Cerebellar nuclear complex (tissue), 1 donor: ENCODE measurements around the gene CENPF.
"Not testable (repeated sequence)": the region's sequence is repeated elsewhere in the genome, so short reads cannot be mapped to it uniquely, and the experiment has no call there.

Source experiments
- DNase-seq, 2 experiments: peaks; one replicate each; lab custom pipeline; 2025; lab: John Stamatoyannopoulos, UW

CENPF gene

DNA sequence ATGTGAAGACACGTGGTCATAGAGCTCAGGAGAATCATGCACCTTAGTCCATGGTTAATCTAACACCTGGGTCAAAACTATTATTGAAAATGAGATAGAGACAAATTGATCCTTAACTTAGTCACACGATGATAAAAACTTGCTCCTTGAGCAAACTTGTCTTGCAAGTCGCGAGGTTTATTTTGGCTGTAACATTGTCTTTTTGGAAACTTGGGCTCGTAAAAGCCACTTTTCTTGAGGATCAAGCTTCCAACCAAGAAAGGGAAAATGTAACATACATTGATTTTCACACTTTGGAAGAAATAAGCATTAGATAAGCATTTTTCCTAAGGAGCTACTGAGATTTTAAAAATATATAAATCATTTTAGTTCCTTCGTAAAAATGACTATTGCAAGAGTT is 19.9 kb upstream of the CENPF start:
- DNase-seq = no peak

DNA sequence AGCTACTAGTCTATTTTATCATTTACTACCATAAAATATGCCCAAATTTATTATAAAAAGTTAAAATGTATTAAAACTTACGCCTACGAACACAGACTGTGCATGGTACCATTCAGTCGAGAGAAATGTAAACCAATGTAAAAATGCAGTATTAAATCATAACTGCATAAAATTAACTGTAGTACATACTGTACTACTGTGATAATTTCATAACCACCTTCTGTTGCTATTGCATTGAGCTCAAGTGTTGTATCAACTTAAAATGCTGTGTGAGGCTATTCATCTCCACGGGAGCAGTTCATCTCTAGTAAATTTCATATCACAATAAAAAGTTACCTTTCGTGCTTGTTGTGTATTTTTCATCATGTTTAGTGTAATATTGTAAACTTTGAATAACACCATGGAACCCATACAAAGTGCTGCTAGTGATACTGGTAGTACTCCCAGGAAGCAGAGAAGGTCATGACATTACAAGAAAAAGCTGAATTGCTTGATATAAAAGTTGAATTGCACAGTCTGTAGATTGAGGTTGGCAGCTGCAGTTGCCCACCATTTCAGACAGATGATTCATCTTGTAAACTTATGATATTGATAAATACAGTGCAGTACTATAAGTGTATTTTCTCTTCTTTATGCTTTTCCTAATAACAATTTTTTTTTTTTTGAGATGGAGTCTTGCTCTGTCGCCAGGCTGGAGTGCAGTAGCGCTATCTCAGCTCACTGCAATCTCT is 19.0 kb upstream of the CENPF start:
- no peak for DNase-seq

DNA sequence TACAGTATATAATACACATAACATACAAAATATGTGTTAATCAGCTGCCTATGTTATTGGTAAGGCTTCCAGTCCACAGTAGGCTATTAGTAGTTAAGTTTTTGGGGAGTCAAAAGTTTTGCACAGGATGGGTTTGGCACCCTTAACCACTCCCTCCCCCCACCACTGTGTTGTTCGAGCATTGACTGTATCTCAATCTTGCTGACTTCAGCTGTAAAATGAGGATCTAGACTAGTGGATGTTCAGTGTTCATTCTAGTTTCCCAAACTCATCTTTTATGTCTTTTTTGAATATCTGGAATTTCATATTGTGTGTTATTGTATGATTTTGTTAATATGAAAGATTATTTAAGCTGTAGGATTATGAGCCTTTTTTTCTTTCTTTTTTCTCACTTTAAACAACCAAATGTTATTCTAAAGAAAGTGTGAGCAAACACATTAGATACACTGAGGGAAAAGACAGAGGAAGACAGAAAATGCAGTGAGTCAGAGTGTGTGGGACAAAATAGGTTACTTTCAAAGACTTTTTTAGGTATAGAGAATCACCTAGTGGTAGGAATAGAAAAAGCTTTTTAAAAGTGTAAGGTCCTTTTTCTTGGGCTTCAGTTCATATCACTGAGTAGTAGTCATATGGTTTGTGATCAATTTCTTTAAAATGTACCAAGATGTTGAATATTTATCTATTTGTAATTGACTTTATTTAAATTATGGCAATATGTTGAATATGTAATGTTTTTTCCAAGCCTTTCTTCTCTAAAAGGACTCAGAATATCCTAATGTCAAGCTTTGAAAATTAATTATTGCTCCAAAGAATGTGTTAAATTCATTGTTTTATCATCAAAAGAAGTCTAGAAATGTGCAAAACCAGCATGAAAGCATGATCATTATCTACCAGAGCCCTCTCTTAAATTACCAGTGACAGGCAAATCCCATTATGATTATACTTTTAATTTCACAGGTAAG is 17.9 kb upstream of the CENPF start:
- no peak for DNase-seq

GRCh38 chr1:214586621-214587020 is 16.4 kb upstream of the CENPF start:
- DNase-seq = no peak

- DNase-seq = no peak
Measured at GRCh38 chr1:214587165-214587564, 15.8 kb upstream of the CENPF start.

DNA sequence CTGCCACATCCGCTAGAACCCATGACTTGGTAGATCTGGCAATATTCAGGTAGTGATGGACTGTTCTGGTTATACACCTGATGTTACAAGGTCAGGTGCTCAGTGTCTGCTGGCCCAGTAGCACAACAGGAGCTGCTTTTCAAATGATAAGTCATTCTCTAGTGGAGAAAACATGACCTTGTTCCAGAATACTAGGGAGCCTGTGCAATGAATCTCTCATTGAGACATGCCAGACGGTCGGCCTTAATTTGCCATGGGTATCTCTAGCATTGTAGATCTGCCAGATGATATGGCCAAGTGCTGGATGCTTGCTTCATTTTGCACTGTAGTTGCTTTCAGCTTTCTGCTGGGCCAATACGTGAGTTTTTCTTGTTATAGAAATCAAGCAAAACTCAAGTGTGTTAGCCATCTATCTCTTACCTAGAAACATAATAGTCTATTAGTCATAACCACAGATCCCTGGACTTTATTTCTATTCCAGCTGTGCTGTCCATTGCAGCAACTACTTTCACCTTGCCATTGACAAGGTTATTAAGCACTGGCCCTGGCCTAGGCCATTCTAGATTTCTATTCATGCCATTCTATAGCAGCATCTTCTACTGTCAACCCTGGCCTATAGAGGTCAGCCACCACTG is 13.9 kb upstream of the CENPF start:
- no peak for DNase-seq

GRCh38 chr1:214590696-214591095 is 12.3 kb upstream of the CENPF start:
- DNase-seq = no peak

GRCh38 chr1:214591918-214592317 is 11.1 kb upstream of the CENPF start:
- DNase-seq = not testable (repeated sequence)

DNA sequence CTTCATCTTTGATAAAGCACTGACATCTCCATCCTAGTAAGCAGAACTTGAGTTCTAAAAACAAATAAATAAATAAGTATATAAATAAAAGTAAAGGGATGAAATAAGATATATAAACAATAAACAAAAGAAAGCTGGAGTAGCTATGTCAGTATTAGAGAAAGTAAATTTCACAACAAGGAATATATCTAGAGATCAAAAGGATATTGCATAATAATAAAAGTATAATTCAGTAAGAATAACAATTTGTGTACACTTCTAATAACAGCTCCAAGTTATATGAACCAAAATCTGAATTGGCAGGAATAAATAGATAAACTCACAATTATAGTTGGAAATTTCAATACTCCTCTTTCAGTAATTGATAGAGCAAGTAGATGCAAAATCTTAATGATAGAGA is 9.8 kb upstream of the CENPF start:
- no peak for DNase-seq

DNA sequence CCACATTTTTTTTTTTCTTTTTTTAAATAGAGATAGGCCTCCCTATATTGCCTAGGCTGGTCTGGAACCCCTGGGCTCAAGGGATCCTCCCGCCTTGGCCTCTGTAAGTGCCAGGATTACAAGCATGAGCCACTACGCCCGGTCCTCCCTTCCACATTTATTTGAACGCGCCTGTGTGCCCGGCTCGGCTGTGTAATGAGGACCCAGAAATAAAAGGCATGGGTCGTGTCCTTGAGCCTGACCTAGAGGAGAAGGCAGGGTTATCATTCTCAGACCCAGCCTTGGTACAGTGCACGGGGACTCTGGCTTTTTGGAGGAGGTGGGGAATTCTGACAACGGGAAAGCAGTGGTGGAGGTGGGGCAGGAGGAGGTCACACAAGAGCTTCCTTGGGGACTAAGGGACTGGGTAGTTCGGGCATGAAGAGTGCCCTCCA is 841 bp downstream of the CENPF start:
- DNase-seq = no peak

GRCh38 chr1:214604523-214604922 is 1.5 kb downstream of the CENPF start:
- no peak for DNase-seq

DNA sequence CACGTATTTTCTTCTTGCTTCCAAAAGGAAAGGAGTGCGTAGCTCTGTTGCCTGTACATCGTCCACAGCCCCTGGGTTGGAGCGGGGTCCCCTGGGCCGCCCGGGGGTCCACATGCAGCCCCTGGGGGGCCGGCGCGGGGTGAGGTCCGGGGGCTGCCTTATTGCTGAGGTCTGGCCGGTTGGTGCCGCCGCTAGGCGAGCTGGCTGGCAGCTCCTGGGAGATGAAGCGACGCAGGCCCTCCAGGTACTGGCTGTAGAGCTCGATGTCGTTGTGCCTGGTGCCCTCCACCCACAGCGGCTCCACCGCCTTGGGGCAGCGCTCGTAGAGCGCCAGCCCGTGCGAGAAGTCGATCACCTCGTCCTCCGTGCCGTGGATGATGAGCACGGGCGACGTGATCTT is 2.5 kb downstream of the CENPF start:
- not testable (repeated sequence) for DNase-seq

GRCh38 chr1:214605933-214606925 is 3.2 kb downstream of the CENPF start:
- DNase-seq = not testable (repeated sequence)

DNA sequence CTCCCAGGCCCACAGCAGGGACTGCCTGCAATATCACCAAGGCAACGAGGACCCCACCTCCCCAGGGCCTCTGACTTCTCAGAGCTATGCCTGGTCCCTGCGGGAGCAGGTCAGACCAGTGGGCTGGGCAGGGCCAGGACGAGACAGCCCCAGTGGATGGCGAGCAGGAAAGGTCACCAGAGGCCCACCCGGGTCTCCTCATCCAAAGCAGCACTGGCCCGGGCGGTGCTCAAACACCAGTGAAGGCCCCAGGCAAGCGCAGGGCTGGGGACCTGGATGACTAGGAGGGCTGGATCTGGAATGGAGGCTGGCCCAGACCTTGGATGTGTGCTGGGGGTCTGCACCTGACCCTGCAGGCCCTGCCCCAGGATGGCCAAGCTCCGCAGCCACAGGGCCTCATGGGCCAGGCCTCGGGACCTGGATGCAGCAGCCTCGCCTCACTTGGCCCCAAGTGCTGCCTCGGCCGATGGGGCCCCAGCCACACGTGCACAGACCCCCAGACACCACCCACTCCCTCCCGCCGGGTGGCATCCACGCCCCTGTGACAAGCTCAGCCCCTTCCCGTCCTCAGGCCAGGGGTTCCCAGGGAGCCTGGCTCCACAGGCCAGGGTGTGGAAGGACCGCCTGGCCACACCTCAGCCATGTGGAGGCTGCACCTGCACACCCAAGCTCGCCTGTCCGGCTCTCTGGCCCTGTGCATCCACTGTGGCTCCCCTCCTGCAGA is 4.7 kb downstream of the CENPF start:
- not testable (repeated sequence) for DNase-seq

DNA sequence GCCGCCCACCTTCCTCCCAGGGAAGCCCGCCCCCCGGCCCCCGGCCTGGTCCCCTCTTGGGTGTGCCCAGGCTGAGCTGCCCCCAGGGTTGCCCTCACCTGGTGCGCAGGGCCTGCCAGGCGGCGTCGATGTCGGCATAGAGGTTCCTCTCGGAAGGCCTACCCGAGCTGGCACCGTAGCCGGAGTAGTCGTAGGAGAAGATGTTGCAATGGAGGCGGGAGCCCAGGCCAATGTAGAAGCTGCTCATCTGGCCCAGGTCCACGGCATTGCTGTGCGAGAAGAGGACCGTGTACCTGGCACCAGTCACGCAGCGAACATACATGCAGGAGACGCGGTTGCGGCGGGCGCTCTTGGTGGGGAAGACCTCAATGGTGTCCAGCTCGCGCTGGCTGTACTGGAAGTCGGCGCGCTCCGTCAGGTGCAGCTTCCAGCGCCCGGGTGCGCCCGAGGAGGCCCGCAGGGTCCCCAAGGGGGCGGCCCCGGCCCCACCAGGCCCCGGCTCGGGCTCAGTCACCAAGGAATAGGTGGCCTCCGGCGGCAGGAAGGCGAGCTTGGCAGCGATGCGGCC is 5.3 kb downstream of the CENPF start:
- DNase-seq = not testable (repeated sequence)

DNA sequence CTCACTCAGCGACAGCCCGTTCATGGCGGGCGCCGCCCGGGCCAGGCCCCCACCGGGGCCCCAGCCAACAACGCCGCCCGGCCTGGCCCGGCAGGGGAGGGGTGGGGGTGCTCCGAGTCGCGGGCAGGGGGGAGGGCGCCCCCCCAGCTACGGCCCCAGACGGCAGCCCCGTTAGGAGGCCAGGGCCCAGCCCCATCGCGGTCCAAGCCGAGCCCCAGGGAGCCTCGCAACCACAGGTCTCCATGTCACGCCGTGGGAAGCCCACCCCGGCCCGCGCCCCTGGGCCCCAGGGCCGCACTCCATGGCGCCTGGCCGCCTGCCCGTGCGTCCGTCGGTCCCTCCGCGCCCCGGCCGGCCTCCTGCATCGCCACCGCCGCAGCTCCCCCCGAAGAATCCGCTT is 5.8 kb downstream of the CENPF start:
- DNase-seq = not testable (repeated sequence)

DNA sequence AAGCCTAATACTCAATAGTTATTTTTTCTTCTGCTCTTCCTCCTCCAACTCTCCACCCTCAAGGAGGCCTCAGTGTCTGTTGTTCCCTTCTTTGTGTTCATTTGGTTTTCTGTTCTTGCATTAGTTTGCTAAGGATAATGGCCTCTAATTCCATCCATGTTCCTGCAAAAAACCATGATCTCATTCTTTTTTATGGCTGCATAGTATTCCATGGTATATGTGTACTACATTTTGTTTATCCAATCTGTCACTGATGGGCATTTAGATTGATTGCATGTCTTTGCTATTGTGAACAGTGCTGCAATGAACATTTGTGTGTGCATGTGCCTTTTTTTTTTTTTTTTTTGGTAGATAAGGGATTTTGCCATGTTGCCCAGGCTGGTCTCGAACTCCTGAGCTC is 6.7 kb downstream of the CENPF start:
- no peak for DNase-seq

GRCh38 chr1:214610136-214610535 is 7.1 kb downstream of the CENPF start:
- not testable (repeated sequence) for DNase-seq

DNA sequence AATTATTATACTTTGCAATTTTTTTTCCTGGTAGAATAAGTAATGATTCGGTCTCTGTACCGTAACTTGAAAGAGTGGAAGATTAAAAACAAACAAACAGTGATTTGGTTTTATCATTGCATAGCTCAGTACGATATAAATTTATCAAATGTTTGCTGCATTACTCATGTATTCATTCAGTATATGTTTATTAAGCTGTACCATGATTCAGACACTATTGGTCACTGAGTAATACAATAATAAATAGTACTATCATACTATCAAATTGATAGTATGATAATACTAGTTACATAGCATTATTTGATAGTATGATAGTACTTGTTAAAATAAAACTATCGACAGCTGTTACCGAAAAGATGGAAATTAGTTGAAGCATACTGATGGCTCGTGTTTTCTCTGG is 12.1 kb downstream of the CENPF start:
- DNase-seq = no peak

DNA sequence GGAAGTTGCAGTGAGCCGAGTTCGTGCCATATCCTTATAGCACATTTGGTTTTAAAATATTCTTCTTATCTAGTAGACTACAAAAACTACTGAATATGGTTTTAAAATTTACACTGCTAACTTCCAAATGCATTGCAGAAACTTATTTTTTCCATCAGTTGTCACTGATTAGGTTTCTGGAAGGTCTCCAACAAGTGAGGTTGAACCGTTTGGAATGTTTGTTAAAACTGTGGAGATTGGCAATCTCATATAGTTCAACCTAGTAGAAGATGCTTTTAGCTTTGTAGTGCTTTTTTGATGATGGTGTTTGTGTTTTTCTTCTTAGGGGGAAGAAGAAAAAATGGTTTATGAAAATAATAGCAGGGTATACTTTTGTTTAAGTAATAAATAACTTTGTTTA is 12.9 kb downstream of the CENPF start:
- DNase-seq = no peak
